Measurements from ENCODE around the gene PTCHD1.

- TF ChIP-seq RFX5 (IDR thresholded peaks at IDR 0.05; ENCODE audit: low read length) (no peak), CTCF (IDR thresholded peaks at IDR 0.05) (no peak), POLR2AphosphoS5 (IDR thresholded peaks at IDR 0.05; ENCODE audit: low read depth, low read length) (no peak)
Observed at GRCh38 chrX:23292354-23292987, 42.2 kb upstream of the PTCHD1 start.

All from SK-N-SH (cell line).